WTC11 (cell line): ENCODE measurements around the gene ZNF507.

Experiments
- HMGA2 ChIP-seq: fragments of 250-450 bp; sonication (Bioruptor Pico); IDR thresholded peaks from 2 replicates; pipeline ENCODE4 v1.4.0; 2021; ENCODE audit warnings: mild to moderate bottlenecking, moderate library complexity
- JUN ChIP-seq: sonication (generic); formaldehyde crosslinking; IDR thresholded peaks from 2 replicates; pipeline ENCODE4 v1.8.0; 2023; ENCODE audit warnings: mild to moderate bottlenecking, missing genetic modification reagents
- NR2C2 ChIP-seq: sonication (generic); formaldehyde crosslinking; IDR thresholded peaks from 2 replicates; pipeline ENCODE4 v1.8.0; 2022; ENCODE audit warnings: mild to moderate bottlenecking, missing genetic modification reagents
- NR3C1 ChIP-seq: sonication (generic); formaldehyde crosslinking; conservative IDR thresholded peaks from 2 replicates; pipeline ENCODE4 v1.8.1; 2023; ENCODE audit warnings: low read depth, mild to moderate bottlenecking, missing genetic modification reagents
- TCF7 ChIP-seq: sonication (generic); formaldehyde crosslinking; IDR thresholded peaks from 2 replicates; pipeline ENCODE4 v1.8.0; 2022; ENCODE audit warnings: mild to moderate bottlenecking, low read depth, missing genetic modification reagents, moderate library complexity
- ZNF263 ChIP-seq: sonication (generic); formaldehyde crosslinking; IDR thresholded peaks from 2 replicates; pipeline ENCODE4 v1.8.1; 2022; ENCODE audit warnings: low read depth, mild to moderate bottlenecking, moderate library complexity, missing genetic modification reagents
- ZNF423 ChIP-seq: fragments of 250-450 bp; sonication (Bioruptor Pico); IDR thresholded peaks from 2 replicates; pipeline ENCODE4 v2.1.2; 2022; ENCODE audit warnings: mild to moderate bottlenecking, moderate library complexity
- TF ChIP-seq, protein P1 (sequence below): sonication (generic); formaldehyde crosslinking; IDR thresholded peaks from 2 replicates; pipeline ENCODE4 v1.8.1; 2023; ENCODE audit warnings: mild to moderate bottlenecking, missing genetic modification reagents, moderate library complexity
- TF ChIP-seq, protein P2 (sequence below): sonication (generic); formaldehyde crosslinking; IDR thresholded peaks from 2 replicates; pipeline ENCODE4 v1.8.0; 2023; ENCODE audit warnings: missing genetic modification reagents
- TF ChIP-seq, protein P3 (sequence below): sonication (generic); formaldehyde crosslinking; IDR thresholded peaks from 2 replicates; pipeline ENCODE4 v1.8.1; 2022; ENCODE audit warnings: mild to moderate bottlenecking, missing genetic modification reagents, moderate library complexity, borderline replicate concordance
- TF ChIP-seq, protein P4 (sequence below): fragments of 200-600 bp; IDR thresholded peaks from 2 replicates; pipeline ENCODE4 v1.8.0; 2022; ENCODE audit warnings: antibody characterized with exemption

DNA sequence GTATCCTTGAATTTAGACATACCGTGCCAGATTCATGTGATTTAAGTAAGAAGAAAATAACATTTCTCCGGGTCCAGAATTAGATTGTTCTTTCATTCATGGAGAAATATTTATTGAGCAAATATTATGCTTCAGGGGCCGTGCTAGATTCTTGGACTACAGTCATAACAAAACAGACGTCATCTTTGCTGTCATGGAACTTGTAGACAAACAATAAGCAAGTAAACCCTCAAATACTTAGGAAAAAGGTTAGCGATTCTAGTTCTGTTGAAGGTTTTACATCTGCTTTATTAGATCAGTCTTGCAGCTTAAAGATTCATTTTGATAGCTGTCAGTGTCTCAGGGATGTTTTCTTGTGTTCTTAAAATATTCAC, 16.9 kb downstream of the ZNF507 start:
- TF ChIP-seq TCF7 (CRISPR knock-in tag), result no peak
- TF ChIP-seq, protein P1, sequence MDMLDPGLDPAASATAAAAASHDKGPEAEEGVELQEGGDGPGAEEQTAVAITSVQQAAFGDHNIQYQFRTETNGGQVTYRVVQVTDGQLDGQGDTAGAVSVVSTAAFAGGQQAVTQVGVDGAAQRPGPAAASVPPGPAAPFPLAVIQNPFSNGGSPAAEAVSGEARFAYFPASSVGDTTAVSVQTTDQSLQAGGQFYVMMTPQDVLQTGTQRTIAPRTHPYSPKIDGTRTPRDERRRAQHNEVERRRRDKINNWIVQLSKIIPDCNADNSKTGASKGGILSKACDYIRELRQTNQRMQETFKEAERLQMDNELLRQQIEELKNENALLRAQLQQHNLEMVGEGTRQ (CRISPR knock-in tag), result no peak
- TF ChIP-seq, protein P2, sequence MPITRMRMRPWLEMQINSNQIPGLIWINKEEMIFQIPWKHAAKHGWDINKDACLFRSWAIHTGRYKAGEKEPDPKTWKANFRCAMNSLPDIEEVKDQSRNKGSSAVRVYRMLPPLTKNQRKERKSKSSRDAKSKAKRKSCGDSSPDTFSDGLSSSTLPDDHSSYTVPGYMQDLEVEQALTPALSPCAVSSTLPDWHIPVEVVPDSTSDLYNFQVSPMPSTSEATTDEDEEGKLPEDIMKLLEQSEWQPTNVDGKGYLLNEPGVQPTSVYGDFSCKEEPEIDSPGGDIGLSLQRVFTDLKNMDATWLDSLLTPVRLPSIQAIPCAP (CRISPR knock-in tag), result no peak
- TF ChIP-seq, protein P3, sequence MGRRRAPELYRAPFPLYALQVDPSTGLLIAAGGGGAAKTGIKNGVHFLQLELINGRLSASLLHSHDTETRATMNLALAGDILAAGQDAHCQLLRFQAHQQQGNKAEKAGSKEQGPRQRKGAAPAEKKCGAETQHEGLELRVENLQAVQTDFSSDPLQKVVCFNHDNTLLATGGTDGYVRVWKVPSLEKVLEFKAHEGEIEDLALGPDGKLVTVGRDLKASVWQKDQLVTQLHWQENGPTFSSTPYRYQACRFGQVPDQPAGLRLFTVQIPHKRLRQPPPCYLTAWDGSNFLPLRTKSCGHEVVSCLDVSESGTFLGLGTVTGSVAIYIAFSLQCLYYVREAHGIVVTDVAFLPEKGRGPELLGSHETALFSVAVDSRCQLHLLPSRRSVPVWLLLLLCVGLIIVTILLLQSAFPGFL (CRISPR knock-in tag), result no peak
- no peak for TF ChIP-seq HMGA2 (CRISPR knock-in tag)
- no peak for TF ChIP-seq NR2C2 (CRISPR knock-in tag)
- TF ChIP-seq, protein P4, sequence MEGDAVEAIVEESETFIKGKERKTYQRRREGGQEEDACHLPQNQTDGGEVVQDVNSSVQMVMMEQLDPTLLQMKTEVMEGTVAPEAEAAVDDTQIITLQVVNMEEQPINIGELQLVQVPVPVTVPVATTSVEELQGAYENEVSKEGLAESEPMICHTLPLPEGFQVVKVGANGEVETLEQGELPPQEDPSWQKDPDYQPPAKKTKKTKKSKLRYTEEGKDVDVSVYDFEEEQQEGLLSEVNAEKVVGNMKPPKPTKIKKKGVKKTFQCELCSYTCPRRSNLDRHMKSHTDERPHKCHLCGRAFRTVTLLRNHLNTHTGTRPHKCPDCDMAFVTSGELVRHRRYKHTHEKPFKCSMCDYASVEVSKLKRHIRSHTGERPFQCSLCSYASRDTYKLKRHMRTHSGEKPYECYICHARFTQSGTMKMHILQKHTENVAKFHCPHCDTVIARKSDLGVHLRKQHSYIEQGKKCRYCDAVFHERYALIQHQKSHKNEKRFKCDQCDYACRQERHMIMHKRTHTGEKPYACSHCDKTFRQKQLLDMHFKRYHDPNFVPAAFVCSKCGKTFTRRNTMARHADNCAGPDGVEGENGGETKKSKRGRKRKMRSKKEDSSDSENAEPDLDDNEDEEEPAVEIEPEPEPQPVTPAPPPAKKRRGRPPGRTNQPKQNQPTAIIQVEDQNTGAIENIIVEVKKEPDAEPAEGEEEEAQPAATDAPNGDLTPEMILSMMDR, result no peak
- TF ChIP-seq ZNF263 (CRISPR knock-in tag), result no peak
- TF ChIP-seq ZNF423 (CRISPR knock-in tag), result no peak
- TF ChIP-seq NR3C1 (CRISPR knock-in tag), result no peak
- no peak for TF ChIP-seq JUN (CRISPR knock-in tag)
